HG02623 (cell line): Measurements from ENCODE around the gene KRT1.
"Not testable (repeated sequence)": the region's sequence is repeated elsewhere in the genome, so short reads cannot be mapped to it uniquely, and the experiment has no call there.

Source experiments
- ATAC-seq: cut with Tn5 transposase; IDR thresholded peaks from one replicate; pipeline ENCODE4 v1.9.1; 2021; ENCODE audit warnings: moderate library complexity; ENCODE audit not compliant: unreplicated experiment

KRT1 gene

DNA sequence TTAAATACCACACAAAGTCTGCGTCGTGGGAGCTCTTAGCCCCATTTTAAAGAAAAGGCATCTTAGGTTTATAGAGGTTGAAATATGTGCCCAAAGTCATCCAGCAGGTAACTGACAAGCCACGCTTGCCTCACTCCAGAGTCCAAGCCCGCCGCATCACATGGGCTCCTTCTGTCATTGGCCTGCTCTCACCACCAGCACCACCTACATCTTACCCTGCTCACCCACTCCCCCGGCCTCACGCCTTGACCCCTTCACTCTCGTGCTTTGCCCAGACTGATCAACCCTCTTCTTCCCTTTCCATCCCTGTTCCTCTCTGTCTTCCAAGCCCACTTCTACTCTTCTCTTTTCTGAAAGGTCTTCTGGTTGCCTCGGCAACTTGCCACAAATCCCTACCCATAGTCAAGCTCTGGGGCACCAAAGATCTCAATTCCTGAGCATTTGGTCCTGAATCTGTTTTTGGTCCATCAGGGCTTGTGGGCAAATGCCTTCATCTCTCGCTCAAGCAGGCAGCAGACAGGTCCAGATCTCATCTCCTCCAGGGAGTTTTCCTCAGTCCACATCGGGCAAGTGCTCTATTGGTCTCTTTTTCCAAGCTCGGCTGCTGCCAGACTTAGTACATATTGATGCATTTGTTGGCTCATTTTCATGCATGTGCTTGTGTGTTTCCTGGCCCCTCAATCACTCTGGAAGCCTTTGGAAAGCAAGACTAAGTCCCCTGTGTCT lies 3.5 kb upstream of the KRT1 start:
- no peak for ATAC-seq

DNA sequence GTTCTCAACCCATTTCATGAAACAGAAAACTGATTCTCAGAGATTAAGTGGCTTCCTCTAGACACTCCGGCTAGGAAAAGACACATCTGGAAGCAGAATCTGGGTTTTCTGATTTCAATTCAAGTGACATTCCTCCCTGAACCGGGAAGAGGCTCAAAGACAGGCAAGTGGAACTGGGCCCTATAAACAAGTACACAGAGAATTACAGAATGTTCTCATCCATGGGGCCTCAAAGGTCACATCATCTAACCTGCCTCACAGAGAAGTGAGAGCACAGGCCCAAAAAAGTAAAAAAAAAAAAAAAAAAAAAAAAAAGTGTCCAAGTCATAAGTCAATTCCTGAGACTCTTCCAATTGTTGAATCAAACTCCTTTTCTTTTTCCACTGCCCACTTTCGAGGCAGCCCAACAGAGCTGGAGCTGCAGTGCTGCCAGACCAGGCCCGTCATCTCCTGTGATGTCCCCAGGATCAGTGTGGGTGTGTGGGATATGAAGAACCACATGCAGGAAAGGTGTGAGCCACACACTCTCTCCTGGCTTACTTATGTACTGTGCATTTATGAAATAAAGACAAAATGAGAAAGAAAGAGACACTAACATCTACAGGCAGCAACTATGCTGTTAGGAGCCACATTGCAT lies 2.8 kb upstream of the KRT1 start:
- no peak for ATAC-seq

DNA sequence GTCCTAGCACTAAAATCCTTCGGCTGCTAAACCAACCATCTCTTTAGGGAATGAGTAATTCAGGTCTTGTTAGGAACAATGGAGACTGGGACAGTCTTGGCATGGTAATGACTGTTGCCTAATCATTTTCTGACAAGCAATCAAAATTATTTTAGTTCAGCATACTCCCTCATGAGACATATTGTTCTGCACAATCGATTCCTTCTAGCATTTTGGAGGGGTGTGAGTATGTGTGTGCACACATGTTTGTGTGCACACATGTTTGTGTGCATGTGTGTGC lies 2.1 kb upstream of the KRT1 start:
- no peak for ATAC-seq

DNA sequence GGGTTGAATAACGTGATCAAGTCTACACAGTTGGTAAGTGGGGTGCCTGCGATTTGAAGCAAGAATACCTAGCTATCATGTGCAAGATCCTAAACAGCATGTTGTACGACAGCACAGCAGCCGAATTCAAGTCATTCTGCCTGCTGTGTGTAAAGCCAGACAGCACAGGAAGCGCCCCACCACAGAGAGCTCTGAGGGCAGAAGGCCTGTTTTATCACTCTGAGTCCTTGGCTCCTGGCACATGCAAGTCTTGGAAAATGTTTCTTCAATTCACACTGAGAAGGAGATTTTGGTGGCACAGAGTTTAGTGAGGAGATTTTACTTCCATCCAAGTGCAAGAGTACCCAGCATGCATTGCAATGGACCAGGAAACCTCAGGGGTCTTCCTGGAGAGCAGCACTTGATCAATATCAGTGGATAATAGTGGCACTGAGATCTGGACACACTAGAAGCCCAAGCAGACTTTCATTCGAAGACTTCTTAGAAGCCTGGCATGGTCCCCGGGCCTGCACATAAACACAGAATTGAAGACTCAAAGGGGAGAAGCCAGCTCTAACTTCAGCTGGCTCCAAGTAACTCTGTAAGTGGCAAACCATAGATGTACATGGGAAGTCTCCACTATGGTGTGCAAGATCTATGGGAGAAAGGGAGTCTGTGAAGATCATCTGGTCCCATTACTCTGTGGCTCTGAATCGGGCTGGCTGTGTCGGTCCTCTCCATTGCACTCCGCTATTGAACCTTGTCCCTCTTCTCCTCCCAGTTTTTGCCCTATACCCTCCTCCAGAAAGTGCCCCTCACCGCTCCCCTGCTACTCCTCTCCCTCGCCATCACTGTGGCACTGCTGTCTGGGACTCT lies 1.5 kb upstream of the KRT1 start:
- no peak for ATAC-seq

DNA sequence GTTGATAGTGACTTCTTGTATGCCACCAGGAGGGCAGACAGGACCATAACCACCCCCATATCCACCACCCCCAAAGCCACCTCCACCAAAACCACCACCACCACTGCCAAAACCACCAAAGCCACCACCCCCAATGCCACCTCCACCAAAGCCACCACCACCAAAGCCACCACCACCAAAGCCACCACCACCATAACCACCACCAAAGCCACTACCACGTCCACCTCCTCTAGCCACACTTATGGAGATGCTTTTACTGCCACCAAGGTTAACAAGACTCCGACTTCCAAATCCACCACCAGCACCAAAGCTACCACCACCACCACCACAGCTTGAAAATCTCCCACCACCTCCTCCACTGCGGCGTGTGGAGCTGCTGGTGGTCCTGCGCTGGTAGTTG lies 332 bp downstream of the KRT1 start:
- no peak for ATAC-seq

DNA sequence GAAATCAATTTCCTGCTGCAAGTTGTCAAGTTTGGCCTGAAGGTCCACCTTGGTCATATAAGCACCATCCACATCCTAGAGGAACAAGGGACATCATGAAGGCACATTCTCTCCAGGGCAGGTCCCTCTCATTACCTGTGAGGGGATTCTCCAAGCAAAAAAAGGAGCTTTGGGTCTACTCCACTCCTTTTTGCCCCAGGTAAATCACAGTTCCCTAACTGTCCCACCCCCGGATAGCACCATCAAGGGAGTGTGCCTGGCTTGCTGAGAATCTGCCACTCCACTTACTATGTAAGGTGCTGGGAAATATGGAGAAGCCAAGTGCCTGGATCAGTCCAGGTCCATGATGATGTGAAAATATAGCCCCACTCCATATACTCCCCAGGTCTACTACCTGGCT lies 2.5 kb downstream of the KRT1 start:
- ATAC-seq: no peak

DNA sequence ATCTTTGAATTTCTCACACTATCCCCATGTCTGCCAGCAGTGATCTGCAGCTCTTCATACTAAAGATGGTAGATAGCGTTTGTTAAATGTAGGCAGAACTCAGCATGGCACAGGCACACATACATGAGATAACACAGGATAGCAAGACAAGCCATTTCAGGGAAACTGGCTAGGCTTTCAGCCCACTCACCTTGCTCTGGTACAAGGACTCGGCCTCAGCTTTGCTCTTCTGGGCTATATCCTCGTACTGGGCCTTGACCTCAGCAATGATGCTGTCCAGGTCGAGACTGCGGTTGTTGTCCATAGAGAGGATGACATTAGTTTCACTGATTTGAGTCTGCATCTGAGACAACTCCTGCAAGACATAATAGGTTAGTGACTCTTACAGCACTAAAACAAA lies 3.1 kb downstream of the KRT1 start:
- ATAC-seq: no peak

DNA sequence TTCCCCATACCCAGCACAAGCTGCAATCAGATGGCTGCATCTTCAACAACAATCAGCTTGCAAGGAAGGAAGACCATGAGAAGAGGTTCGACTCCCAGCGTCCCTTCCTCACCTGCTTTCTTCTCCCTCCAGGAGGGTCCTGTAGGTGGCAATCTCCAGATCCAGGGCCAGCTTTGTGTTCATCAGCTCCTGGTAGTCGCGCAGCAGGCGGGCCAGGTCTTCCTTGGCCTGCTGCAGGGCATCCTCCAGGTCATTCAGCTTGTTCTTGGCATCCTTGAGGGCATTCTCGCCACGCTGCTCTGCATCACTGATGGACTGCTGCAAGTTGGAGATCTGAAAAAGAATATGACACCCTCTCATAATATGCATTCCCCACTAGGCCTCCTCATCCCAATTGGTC lies 4.0 kb downstream of the KRT1 start:
- no peak for ATAC-seq

DNA sequence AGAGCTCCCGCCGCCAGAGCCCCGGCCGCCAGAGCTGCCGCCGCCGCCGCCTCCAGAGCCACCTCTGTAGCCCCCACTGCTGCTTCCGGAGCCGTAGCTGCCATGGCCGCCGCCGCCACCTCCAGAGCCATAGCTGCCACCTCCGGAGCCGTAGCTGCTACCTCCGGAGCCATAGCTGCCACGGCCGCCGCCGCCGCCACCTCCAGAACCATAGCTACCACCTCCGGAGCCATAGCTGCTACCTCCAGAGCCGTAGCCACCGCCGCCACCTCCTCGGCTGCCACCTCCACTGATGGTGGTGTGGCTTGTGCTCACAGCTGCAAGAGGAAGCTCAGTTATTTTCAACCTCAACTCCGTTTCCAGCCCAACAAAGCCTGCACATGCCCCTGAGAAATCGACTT lies 4.9 kb downstream of the KRT1 start:
- ATAC-seq: no peak

DNA sequence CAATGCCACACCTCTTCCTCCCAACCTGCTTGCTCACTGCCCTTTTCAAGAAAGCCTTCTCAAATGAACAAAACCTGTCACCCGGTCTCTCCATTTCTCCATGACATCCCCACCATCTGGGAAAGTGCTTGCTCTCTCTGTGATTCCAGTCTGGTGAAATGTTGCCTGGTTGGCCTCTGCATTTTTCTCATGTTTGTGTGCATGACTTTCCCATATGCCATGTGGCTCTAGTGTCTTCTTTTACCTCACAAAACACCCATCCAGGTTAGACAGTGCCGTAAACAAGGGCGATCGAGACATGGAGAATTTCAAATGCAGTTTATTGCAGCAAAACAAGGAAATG lies 5.8 kb downstream of the KRT1 start:
- no peak for ATAC-seq

DNA sequence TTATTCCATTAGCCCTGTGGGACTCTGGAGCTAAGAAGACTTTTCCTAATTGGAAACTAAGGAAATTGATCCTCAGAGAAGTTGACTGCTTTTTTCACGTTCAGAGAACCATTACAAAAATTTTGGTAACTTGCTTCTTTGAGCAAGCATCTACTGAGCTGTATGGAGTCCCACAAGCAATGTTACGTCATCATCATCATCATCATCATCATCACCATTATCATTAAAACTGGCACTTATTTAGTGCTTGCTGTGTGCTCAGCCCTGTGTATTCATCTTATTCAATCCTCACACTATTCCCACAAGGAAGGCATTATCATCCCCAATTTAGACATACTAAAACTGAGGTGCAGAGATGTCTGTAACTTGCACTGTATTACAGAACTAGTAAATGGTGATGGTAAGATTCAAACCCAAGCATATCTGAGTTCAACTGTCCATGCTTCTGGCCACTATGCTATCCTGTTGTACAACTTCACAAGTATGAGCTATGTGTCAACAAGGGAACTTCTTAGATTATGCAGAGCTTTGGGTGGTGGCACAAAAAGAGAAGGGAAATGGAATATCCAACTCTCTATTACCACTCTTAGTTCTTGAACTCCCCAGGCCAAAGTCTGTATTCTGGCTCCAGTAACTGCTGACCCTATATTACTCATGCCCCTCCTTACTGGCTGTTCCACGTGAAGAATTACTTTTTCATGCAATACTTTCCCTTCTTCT lies 6.3 kb downstream of the KRT1 start:
- ATAC-seq: no peak

DNA sequence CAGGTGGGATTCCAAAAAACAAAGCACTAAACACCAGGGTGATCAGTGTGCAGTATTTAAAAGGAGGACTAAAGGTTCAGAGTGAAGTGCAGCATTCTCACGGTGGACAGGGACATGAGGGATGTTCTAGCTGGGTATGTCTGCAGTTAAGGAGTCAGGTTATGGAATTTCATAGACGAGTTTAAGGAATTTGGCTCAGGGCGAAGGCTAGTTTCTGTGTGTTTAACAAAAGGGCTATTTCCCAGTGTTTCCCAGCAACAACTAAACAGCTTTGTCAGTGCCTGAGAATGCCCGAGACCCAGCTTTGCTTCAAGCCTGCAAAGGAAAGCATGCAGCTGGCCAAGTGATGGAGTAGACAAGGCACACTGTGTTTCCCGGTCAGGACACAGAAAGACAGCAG lies 7.0 kb downstream of the KRT1 start:
- ATAC-seq: no peak

DNA sequence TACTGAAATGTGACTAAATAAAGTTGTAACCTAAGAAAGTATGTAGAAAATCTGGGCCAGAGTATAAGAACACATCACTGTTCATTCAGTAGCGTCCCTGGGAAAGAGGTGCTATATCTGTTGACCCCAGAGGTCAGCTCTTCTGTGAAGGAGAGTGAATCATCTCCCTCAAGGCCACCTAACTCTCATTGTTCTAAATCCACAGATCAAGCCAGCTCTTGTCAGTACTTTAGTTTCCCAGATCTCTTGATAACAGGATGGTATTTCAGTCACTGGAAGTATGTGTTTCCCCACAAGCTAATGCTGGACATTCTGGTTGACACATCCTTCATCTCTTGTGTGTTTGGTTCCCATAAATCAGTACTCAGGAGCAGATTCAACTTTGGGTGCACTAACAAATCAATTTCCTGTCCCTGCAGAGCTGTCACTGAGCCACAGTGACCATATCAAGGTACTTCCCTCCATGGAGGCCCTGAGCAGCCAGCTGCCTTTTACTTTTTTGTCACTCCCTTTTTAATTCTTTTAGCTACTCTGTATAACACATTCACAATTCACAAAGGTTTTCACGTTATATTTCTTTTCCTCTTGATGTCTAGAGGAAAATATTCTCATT lies 7.8 kb downstream of the KRT1 start:
- no peak for ATAC-seq

DNA sequence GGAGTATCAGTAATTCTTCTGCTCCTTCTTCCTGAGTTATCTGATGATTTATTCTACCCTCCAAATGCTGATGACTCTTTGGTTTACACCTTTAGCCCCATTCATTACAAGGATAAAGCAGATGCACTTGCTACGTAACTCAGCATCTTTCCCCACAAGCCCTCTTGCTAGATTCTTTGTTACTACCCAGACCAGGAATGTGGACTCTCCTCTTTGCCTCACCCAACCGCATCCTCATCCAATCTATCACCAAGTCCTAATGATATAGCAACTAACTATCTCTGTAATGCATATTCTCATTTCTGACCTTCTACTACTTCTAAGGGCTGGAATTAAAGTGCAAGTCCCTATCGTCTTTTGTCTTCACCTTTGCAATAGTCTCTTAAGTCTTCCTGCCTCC lies 9.2 kb downstream of the KRT1 start:
- no peak for ATAC-seq

DNA sequence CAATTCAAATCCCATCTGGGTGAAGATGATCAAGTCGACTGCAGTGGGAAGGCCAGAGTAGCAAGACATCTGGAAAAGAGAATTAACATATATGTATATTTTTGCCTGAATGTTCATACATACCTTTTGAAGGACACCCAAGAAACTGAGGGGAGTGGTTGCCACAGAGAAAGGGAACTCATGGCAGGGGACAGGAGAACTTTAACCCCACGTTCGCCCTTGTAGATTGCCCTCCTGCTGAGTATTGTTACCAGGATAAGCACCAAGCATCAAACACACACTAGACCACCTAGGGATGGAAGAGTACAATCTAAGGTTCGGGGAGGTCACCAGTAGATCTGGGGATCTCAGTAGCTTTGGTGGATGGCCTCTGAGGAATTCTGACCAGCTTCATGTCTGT lies 9.7 kb downstream of the KRT1 start:
- no peak for ATAC-seq

DNA sequence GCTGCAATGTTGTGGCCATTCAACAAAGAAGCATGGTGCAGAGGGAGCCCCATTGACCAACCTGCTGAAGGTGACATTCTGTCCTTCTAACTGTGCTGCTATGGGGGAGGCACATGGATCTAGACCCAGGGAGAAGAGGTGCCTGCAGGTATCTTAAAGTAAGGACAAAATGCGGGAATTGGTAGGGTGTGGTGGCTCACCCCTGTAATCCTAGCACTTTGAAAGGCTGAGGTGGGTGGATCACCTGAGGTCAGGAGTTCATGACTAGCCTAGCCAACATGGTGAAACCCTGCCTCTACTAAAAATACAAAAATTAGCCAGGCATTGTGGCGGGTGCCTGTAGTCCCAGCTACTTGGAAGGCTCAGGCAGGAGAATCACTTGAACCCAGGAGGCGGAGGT lies 10.3 kb downstream of the KRT1 start:
- not testable (repeated sequence) for ATAC-seq

DNA sequence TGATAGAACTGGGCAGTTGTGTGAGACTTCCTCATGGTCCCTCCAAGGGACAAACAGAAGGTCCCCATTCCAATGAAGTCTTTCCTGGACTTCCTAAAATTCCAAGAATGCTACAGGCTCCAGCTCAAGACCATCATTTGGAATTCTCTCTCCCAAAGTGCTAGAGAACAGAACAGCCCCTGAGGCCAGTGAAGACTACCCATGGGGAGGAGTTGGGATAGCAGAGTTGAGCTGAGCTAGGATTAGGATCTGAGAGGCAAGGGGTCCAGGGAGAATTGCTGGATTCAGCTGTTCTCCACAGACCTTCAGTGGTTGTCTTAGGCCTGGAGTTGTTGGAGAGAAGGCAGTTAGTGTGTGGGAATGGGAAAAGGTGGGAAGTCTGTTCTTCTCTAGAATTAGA lies 10.8 kb downstream of the KRT1 start:
- ATAC-seq: no peak

DNA sequence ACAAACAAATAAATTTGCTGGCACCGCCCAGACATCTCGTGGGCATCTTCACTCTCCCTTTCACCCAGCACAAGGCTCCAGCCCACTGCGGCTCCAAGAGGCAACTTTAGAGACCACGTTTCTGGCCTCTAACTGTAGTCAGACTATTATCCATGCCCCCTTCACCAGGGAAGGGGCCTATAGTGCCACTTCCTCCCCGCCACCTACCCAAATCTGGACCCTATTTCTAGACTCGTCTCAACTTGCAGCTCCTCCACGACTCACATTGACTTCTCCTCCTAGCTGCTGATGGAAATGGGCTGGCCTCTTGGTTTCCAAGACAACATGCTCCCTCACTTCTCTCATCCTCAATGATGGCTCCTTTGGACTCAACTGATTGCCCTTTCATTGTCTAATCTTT lies 12.3 kb downstream of the KRT1 start:
- no peak for ATAC-seq

DNA sequence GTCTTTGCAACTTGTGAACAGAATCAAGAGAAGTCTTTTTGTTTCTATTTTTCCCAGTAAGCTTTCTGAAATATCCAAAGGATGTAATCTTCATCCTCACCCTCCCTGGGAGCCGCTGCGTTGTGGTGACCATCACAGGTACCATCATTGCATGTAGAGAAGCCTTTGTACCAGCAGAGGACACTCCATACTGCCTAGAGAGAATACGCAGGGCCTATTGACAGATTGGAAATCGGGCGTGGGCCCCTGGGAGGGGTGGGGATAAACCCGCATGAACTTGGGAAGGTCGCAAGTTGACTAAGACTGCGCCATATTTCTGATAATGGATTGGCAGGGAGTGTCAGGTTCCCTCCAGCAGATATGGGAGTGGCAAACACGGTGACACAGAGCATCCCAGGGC lies 12.7 kb downstream of the KRT1 start:
- no peak for ATAC-seq

DNA sequence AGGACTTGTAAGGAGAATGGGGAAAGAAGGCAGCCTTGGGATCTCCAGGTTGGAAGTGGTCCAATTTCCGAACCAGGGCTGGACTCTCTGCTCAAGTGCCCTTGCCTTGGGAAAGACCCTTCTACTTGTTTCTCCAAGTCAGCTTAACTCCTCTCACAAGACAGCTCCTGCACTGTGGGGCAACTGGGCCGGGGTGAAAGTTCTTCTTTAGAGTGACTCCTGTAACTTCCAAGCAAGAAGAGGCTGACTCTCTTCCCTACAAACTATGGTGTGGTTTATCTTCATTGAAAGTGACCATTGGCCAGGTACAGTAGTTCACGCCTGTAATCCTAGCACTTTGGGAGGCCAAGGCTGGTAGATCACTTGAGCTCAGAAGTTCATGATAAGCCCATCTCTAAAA lies 13.7 kb downstream of the KRT1 start:
- ATAC-seq: no peak

DNA sequence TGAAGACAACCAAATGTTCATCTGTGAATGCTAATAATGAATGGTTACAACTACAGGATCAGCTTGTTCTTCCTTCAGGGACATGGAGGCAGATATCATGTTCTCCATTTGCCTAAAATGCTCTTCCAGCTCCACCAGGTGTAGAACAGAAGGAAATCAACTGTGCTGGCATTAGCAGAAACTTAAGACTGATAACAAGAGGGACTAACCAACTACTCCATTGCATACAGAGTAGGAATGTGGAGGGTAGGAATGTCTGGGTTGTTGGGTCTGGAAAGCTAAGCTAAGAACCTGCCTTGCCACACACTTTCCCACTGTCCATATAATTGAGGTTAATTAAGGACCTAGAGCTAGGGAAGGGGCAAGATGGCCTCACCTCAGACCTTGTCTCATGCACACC lies 16.8 kb downstream of the KRT1 start:
- no peak for ATAC-seq

DNA sequence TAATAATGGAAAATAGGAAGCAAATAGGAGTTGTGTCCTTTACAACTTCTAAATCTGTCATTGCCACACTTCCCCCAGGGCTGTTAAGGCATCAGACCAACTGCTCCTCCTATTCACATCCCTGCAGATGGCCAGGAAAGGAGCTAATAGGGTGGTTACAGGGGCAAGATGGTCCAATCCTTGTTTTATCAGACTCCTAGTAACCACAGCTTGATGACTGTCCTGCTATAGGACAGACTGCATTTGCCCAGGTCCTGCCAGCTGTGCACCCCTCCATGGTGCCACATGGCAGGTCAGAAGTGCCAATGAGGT lies 17.3 kb downstream of the KRT1 start:
- no peak for ATAC-seq
